ENCODE measurements around the gene ICOS. TPM values are rescaled to one million over a fixed set of nuclear protein-coding genes. Genes with fewer than 3 reads are reported as not detected.

The ICOS gene
- total and polyA plus RNA-seq, 2 of the 8 experiments (the other 6 are each of a cell fraction or from before 2014, with no cell fraction given) = not detected

GRCh38 chr2:203988500-203989260 is 52.1 kb downstream of the ICOS start:
- H2AK5ac ChIP-seq (ENCODE audit: low read depth, low read length) = no peak overlapping the region
- H3K27ac ChIP-seq (ENCODE audit: low read depth, low read length) = no peak overlapping the region
- H3K23me2 ChIP-seq (ENCODE audit: low read depth, low read length) = no peaks in the 10 kb centered on the region
- H4K91ac ChIP-seq (replicated peaks; ENCODE audit: insufficient read length, low read length) = no peak overlapping the region
- 95% methylated on average over 6 of the region's 6 CpGs; no CpG with 5 or more reads in 1 of the 2 experiments for WGBS, 2 experiments (ENCODE audit: extremely low coverage in 1 of 2, insufficient coverage in 1 of 2, insufficient read length in 1 of 2, insufficient replicate concordance in 2 of 2, low coverage in 1 of 2, low lambda C conversion rate in 2 of 2, missing lambda C conversion rate in 1 of 2)
- H3K36me3 ChIP-seq (ENCODE audit: control insufficient read depth in 2 of 4, insufficient read depth in 4 of 4, low read length in 3 of 4) = no peaks in the 10 kb centered on the region; a peak in 1 of 8 replicates
- no peak overlapping the region for H3K23ac ChIP-seq (ENCODE audit: insufficient read length)
- DNase-seq (ENCODE audit: low read depth in 1 of 2, low spot score in 2 of 2) (no peak), FAIRE-seq (no peak)
- no peak overlapping the region for H3K18ac ChIP-seq (ENCODE audit: extremely low read depth, low read length)
- no peak overlapping the region for H2BK12ac ChIP-seq (ENCODE audit: low read depth, low read length)
- H2BK20ac ChIP-seq (ENCODE audit: low read length) = no peak overlapping the region
- no peak overlapping the region for H3K4me2 ChIP-seq (ENCODE audit: insufficient read depth in 1 of 2, low read depth in 2 of 2, low read length in 2 of 2)
- no peaks in the 10 kb centered on the region for H4K20me1 ChIP-seq (replicated peaks in 1 of 2; ENCODE audit: control insufficient read depth in 1 of 2, insufficient read depth in 2 of 2, low read length in 2 of 2)
- ChIA-PET POLR2A (ENCODE audit: partially characterized antibody) (interaction anchor here (0.6 kb wide), 1 partner anchor 68 kb away, joined by 4 read pairs; no protein-coding TSS in a partner anchor), CTCF (ENCODE audit: partially characterized antibody) (no interaction called here)
- H3K14ac ChIP-seq (ENCODE audit: insufficient read length) = no peak overlapping the region
- H3K4me1 ChIP-seq (replicated peaks in 1 of 4; ENCODE audit: control insufficient read depth in 3 of 4, insufficient read depth in 4 of 4, low read length in 3 of 4) = no peaks in the 10 kb centered on the region
- H2BK15ac ChIP-seq (ENCODE audit: low read length) = no peak overlapping the region
- H3K9ac ChIP-seq (replicated peaks in 1 of 4; ENCODE audit: extremely low read depth in 1 of 4, low read depth in 3 of 4, low read length in 3 of 4) = no peak overlapping the region
- H2AFZ ChIP-seq (ENCODE audit: low read length) = no peak overlapping the region
- no peak overlapping the region for H3K4ac ChIP-seq (replicated peaks; ENCODE audit: insufficient read length, low read depth, low read length)
- H3K56ac ChIP-seq (replicated peaks; ENCODE audit: insufficient read length, low read depth, low read length) = no peak overlapping the region
- no peaks in the 10 kb centered on the region for H3K9me3 ChIP-seq (ENCODE audit: insufficient read depth in 2 of 2, low read depth in 1 of 2, low read length in 1 of 2)
- no peaks in the 10 kb centered on the region for H3K79me1 ChIP-seq (ENCODE audit: low read depth, low read length)
- H2BK5ac ChIP-seq (ENCODE audit: low read depth, low read length) = no peak overlapping the region
- H4K5ac ChIP-seq (ENCODE audit: insufficient read length, low read depth, low read length) = no peak overlapping the region
- no peak overlapping the region for H2BK120ac ChIP-seq (replicated peaks; ENCODE audit: low read depth, low read length)
- no peak overlapping the region for H4K8ac ChIP-seq (ENCODE audit: extremely low read depth, insufficient read depth, low read length)
- H3K4me3 ChIP-seq (ENCODE audit: extremely low read depth in 1 of 4, insufficient read depth in 2 of 4, low read depth in 3 of 4, low read length in 4 of 4) = no peak overlapping the region
- H3K79me2 ChIP-seq (ENCODE audit: control insufficient read depth in 1 of 2, insufficient read depth in 2 of 2, low read length in 2 of 2) = no peaks in the 10 kb centered on the region
- no peaks in the 10 kb centered on the region for H3K27me3 ChIP-seq (replicated peaks in 1 of 4; ENCODE audit: control insufficient read depth in 3 of 4, extremely low read depth in 1 of 4, insufficient read depth in 3 of 4, low read length in 3 of 4)

Measured in H1 (cell line).